Thyroid gland (tissue), 4 donors: ENCODE results near the gene CCDC116.

Experiments used
- POLR2A ChIP-seq, 2 donors: fragments of 450-650 bp; IDR thresholded peaks; one replicate each; pipeline ENCODE4 v1.6.1; 2017; ENCODE audit warnings: antibody characterized with exemption in 2 of 2, mild to moderate bottlenecking in 2 of 2, moderate library complexity in 1 of 2
- TF ChIP-seq, protein P1 (sequence below), 6 experiments: fragments of 200-600 bp in 3 of 6; fragments of 450-650 bp in 3 of 6; sonication (generic) in 3 of 6; IDR thresholded peaks; one replicate each; pipeline ENCODE4 v1.5.1; 2016 to 2019; ENCODE audit warnings: antibody characterized with exemption in 6 of 6, mild to moderate bottlenecking in 2 of 6, inconsistent platforms in 1 of 6, moderate library complexity in 1 of 6

DNA sequence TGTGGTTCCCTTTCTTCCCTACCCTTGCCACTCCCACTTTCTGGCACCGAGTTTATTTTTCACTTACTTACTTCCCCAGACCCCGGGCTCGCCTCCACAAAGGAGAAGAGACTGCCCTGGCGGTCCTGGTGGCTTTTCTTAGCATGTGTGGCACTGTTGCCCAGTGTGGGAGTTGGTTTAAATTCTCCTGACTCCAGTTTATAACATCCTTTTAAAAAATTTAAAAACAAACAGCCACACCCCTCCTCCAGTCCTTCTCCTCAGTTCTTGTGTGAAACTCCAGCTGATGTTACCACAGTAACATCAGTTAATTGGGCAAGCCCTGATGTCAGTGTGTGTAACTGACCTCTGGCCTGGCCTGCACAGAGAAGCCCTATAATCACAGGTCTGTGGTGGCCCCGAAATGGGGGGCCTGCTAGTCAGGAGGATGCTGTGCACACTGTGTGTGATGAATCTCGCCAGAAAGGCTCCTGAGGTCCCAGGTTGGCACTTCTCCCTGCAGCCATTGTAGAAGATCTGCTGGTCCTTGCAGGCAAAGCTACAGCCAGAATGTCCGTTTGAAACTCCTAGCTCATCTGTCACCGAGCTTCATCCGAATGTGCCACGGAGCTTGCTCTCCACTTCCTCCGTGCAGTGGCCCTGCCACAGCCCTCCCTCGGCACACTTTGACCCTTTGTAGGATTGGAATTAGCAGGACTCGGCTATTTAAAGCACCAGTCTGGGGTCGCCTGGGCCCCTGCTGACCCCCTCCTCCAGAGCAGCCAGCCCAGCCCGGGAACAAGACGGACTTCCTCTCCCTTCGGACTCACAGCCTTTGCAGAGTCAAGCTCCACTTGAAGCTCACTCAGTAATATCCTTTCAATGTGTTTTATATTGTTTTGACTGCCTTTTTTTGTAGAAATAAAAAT is 10.3 kb upstream of the CCDC116 start:
- TF ChIP-seq, protein P1, sequence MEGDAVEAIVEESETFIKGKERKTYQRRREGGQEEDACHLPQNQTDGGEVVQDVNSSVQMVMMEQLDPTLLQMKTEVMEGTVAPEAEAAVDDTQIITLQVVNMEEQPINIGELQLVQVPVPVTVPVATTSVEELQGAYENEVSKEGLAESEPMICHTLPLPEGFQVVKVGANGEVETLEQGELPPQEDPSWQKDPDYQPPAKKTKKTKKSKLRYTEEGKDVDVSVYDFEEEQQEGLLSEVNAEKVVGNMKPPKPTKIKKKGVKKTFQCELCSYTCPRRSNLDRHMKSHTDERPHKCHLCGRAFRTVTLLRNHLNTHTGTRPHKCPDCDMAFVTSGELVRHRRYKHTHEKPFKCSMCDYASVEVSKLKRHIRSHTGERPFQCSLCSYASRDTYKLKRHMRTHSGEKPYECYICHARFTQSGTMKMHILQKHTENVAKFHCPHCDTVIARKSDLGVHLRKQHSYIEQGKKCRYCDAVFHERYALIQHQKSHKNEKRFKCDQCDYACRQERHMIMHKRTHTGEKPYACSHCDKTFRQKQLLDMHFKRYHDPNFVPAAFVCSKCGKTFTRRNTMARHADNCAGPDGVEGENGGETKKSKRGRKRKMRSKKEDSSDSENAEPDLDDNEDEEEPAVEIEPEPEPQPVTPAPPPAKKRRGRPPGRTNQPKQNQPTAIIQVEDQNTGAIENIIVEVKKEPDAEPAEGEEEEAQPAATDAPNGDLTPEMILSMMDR (IDR thresholded peaks at IDR 0.05), result no peak
- TF ChIP-seq POLR2A (IDR thresholded peaks at IDR 0.05), result no peak
